Left renal cortex interstitium (tissue), 4 donors: ENCODE measurements around the gene GEMIN2. TPM values are rescaled to one million over a fixed set of nuclear protein-coding genes. Genes with fewer than 3 reads are reported as not detected.
"Not testable (repeated sequence)": the region's sequence is repeated elsewhere in the genome, so short reads cannot be mapped to it uniquely, and the experiment has no call there.

Source experiments
- DNase-seq, 4 donors: peaks; one replicate each; pipeline ENCODE4 v3.0.0-alpha.2; 2013; ENCODE audit warnings: low read depth in 4 of 4, low spot score in 2 of 4, missing footprints in 1 of 4
- polyA plus RNA-seq, 4 donors: library from polyadenylated mRNA; unstranded; fragments of 120-200 nt; gene quantifications; one replicate each; pipeline ENCODE4 v1.2.1, GENCODE V29; 2013; ENCODE audit not compliant: insufficient read length in 4 of 4

GEMIN2 gene, protein sequence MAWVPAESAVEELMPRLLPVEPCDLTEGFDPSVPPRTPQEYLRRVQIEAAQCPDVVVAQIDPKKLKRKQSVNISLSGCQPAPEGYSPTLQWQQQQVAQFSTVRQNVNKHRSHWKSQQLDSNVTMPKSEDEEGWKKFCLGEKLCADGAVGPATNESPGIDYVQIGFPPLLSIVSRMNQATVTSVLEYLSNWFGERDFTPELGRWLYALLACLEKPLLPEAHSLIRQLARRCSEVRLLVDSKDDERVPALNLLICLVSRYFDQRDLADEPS
- polyA plus RNA-seq: 10 to 100 TPM; 23.4 to 28.8 (median 25.9) TPM

DNA sequence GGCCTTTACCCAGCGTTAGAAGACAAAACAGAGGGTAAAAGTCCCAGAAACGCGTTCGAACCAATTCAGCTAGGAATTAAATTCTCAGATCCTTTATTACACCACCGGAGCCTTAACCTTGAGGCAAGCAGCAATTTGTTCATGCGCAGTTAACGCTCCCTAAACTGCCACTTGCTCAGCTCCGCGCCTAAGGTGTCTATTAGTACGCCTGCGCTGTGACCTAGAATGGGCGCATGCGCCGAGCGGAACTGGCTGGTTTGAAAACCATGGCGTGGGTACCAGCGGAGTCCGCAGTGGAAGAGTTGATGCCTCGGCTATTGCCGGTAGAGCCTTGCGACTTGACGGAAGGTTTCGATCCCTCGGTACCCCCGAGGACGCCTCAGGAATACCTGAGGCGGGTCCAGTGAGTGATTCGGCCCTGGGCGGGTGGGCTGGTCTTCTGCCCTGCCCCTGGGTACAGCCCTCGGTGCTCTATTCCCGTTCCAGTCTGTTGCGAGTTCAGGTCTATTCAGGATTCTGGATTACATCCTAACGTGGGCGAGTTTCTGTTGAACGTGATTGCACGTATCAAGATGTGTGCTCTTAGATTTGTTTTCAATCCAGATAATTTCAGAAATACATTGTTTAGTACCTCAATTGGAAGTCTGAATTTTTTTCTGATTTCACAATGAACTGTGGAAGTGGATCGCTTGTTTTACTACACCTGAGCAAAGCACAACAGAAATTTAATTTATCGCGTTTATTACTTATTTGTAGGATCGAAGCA lies at the start of gene GEMIN2:
Gene GEMIN2 (plus strand): TSS at position 251 of the 766 bp plus-strand sequence. CDS start 16 bp downstream, at position 267.
- DNase-seq: peak in 3 of 4 donors; percentile 83 to 90 (median 88)

DNA sequence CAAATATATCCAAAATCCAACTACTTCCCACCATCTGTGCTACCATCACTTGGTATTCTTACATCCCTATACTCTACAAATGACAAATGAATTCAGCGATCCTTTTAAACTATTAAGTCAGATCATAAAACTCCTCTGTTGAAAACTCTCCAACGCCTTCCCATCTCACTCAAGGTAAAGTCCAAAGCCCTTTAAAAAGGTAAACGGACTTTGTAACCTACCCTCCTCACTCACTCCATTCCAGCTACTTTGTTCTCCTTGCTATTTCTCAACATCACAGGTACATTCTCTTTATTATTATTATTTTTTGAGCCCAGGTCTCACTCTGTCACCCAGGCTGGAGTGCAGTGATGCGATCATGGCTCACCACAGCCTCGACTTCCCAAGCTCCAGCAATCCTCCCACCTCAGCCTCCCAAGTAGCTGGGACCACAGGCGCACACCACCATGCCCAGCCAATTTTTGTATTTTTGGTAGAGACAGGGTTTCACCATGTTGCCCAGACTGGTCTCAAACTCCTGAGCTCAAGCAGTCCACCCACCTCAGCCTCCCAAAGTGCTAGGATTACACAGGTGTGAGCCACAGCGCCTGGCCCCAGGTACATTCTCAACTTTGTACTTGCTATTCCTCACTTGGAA lies 44.8 kb upstream of the GEMIN2 start:
- not testable (repeated sequence) for DNase-seq

DNA sequence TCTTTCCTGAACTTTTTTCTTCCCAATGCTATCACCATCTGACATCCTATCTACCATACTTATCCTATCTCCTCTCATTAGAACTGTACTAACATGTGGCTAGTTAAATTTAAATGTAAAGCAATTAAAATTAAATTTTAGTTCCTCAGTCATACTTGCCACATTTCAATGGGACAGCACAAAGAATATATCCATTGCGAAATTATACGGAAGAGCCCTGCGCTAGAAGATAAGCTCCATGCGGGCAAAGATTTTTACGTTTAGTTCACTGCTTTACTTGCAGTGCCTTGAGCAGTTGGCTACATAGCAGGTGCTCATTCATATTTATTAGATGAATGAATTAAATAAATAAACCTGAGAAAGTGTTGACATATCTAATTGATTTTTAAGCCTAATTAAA lies 44.2 kb upstream of the GEMIN2 start:
- no peak for DNase-seq

DNA sequence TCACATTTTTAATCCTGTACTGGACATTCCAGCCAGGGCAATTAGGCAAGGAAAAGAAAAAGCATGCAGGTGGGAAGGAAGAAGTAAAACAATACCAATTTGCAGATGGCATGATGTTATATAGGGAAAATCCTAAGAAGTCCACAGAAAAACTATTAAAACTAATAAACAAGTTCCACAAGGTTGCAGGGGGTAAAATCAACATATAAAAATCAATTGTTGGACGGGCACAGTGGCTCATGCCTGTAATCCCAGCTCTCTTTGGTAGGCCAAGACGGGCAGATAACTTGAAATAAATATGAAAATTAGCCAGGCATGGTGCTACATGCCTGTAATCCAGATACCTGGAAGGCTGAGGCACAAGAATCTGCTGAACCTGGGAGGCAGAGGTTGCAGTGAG lies 43.0 kb upstream of the GEMIN2 start:
- no peak for DNase-seq

DNA sequence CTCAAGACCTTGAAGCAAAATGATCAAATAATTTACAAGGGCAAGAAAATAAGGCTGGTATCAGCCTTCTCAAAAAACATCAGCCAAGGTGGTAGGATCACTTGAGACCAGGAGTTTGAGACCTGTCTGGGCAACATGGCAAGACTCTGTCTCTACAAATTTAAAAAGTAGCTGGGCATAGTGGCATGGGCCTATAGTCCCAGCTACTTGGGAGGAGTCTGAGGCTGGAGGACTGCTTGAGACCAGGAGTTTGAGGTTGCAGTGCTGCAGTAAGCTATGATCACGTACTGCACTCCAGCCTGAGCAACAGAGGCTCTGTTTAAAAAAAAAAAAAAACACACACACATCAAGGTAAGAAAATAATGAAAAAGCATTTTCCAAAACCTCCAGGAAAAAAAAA lies 33.2 kb upstream of the GEMIN2 start:
- DNase-seq: no peak

DNA sequence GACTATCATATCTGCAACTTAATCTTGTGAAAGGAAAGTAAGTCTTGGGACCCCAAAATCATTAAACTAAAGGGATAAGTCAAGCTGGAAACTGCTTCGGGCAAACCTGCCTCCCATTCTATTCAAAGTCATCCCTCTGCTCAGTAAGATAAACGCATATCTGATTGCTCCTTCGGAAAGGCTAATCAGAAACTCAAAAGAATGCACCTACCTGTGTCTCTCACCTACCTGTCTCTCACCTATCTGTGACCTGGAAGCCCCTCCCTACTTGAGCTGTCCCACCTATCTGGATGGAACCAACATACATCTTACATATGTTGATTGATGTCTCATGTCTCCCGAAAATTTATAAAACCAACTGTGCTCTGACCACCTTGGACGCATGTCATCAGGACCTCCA lies 31.0 kb upstream of the GEMIN2 start:
- no peak for DNase-seq

DNA sequence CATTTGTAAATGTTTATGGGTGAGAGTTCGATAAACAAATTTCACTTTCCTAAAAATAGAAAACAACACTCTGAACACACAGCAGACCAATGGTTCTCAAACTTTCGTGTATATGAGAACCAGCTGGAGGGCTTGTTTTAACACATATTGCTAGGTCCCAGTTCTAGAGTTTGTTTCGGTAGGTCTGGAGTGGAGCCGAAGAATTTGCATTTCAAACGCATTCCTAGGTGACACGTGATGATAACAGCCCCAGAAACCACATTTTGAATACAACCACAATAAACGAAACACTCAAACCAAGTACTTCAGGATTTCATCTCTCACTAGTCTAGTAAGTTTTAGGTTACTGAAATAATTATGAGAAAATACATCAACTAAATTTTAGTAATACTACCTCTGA lies 28.2 kb upstream of the GEMIN2 start:
- DNase-seq: no peak

DNA sequence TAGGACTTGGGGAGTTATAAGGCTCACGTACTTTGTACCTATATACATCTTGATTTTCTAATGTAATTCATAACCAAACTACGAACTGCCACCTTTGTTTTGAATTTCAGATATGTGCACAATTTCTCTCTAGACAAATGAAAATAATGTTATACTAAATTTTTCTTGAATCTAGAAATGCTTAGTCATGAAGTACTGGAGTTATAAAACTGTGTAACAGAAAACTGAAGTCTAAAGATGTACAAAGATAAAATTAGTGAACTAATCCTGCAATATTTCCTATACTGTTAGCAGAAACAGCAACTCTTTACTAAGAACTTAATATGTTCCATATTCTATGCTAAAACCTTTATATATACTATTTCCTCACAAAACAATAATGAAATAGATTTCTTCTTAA lies 26.6 kb upstream of the GEMIN2 start:
- no peak for DNase-seq

DNA sequence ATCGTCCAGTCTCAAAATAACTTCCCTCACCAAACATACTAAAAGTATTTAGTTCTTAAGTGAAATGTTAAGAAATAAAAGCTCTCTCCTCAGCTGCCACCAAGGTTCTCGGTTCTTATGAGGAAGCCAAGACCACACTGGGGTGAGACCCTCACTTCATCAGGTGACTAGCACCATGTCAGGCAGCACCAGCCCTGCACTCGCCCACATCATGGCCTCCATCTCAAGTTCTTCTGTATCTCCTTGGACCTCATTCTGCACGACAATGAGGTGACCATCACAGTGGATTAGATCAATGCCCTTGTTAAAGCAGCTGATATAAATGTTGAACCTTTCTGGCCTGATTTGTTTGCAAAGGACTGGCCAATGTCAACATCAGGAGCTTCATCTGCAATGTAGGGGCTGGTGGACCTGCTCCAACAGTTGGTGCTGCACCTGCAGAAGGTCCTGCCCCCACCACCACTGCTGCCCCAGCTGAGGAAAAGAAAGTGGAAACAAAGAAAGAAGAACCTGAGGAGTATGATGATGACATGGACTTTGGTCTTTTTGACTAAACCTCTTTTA lies 23.5 kb upstream of the GEMIN2 start:
- no peak for DNase-seq

DNA sequence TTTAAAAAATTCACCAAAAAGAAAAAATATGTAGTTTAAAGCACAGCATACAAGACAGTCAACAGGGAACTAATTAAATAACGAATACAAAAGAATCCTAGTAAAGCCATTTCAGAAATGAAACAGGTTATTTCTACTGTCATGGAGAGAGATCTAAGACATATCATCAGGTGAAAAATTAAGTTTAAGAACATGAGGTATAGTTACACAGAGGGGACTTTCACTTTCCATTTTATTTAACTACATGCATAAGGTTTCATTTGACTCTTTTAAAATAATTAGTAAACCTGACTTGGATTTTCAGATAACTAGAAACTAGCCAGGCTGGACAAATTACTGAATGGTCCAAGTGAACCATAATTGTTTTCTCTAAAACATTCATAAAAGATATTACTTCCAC lies 22.4 kb upstream of the GEMIN2 start:
- DNase-seq: no peak

DNA sequence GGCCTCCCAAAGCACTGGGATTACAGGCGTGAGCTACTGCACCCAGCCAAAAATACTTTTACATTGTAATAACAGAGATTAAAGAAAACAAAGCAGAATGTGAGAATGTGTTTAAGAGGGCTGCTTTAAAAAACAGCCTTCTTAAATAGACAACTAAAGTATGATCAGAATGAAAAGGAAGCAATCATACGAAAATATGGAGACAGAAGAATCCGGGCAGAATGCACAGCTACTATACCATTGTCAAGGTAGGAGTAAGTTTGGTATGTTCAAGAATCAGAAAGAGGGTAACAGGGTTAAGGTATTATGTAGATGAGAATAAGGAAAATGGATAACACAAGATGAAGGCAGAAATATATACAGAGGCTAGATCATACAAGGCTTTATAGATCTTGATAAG lies 19.6 kb upstream of the GEMIN2 start:
- DNase-seq: no peak

DNA sequence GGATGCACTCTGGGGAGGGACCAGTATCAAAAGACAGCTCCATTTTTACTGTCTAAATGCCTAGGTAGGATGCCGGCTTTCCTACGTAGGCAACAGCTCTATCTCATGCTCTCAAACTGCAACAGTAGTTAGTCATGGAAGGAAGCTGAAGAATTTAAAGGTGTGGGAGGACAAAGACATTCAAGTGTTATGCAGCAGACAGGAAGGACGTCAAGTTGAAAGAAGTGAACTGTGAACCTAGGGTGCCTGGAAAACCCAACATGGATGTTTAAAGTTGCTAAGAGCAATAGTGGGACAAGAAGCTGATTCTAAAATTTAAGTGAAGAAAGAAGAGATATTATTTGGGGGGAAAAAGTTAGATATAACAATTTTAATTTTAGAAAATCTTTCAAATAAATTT lies 17.0 kb upstream of the GEMIN2 start:
- no peak for DNase-seq

DNA sequence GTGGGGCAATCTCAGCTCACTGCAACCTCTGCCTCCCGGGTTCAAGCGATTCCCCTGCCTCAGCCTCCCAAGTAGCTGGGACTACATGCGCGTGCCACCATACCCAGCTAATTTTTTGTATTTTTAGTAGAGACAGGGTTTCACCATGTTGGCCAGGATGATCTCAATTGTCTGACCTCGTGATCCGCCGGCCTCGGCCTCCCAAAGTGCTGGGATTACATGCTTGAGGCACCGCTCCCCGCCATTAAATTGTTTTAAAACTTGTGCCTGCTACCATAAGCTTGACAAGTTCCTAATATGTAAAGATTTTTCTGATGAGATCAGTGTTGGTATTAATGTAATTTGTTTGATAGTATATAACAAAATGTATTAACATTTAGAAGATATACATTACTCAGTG lies 14.9 kb upstream of the GEMIN2 start:
- not testable (repeated sequence) for DNase-seq

DNA sequence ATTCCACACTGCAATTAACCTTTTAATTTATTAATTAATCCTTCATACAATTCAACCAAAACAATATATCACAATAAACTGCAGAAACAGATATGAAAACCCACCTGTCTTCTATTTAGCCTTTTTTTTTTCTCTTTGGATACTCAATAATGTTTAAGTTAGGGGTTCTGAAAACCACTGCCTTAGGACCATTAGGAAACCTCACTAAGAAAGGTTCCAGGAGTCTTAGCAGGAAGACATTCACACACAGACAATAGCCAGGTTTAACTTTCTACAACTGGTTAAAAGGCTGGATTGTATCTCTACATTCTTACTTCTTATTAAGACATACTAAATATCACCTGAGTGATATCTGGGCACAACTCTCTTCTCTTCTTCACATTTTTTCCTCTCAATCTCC lies 14.4 kb upstream of the GEMIN2 start:
- no peak for DNase-seq

DNA sequence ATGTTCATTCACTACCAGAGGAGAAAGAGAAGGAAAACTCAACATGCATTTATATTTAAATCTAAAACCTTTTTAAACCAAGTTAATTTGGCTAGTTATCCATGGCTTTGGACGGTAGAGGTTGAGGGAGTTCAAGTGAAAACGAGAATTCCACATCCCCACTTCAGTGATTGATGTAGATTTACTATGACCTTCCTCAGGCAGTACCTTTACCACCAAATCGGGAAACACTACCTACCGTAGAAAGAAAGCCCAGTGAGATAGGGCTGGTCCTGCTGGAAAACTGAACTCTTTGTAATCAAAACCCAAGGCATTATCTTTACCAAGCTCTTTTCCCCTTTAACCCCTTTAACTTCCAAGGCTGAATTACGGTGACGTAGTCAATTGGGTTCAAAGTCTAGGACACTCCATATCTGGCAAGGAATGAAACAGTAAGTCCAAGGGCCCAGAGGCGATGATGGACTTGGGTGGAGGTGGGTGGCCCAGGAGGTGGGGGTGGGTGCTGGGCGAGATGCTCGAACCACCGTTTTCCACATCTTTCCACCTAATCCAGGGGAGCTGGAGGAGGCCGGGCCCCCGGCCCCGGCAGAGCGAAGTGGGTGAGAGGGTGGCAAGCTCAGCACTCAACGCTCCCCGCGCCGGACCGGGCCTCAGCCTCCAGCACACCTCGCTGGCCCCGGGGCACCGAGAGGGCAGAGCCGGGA lies 11.7 kb upstream of the GEMIN2 start:
- DNase-seq: peak in 1 of 4 donors; percentile 48

DNA sequence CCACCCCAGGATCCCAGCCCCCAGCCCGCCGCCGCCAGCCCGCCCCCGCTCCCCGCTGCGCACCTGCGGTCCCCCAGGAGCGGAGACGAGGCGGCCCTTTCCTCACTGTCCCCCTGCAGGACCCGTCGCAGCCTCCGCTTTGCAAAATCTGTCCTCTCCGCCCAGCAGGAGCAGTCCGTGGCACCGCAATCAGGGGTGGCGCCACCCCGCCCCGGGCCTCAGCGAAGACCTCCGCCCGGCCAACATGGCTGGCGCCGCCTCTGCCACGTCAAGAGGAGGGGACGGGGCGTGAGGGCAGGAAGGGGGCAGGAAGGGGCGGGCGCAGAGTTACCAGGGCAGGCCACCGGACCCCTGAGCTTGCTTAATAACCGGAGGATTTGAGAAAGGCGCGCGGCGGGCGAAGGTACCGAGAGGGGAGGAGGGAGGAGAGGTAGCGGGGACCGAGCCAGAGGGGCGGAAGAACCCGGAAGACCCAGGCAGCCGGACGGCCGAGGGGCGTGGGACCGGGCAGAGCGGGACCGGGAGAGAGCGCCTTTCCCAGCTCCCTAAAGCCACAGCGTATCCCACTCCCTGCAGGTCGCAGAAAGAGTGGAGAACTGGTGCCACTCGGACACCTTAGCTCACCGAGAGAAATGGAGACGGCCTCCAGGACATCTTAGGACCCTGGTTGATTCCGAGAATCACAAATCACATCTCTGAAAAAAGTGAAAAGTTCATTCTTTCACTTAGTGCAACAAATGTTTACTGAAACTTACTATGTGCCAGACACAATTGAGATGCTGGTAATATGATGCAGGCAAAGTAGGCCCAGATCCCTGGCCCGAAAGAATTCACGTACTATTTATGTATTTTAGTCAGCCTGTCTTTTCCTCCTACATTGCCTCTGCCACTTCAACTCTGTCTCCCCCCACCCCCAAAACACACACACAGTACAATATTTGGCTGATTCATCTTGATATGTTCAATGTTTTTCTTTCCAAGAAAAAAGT lies 10.9 kb upstream of the GEMIN2 start, which contains the start of gene SEC23A:
Gene SEC23A (minus strand): TSS at position 267 of the 989 bp plus-strand sequence. CDS start 7,117 bp downstream, outside the sequence.
- DNase-seq: peak in 2 of 4 donors; percentile 72 to 85

DNA sequence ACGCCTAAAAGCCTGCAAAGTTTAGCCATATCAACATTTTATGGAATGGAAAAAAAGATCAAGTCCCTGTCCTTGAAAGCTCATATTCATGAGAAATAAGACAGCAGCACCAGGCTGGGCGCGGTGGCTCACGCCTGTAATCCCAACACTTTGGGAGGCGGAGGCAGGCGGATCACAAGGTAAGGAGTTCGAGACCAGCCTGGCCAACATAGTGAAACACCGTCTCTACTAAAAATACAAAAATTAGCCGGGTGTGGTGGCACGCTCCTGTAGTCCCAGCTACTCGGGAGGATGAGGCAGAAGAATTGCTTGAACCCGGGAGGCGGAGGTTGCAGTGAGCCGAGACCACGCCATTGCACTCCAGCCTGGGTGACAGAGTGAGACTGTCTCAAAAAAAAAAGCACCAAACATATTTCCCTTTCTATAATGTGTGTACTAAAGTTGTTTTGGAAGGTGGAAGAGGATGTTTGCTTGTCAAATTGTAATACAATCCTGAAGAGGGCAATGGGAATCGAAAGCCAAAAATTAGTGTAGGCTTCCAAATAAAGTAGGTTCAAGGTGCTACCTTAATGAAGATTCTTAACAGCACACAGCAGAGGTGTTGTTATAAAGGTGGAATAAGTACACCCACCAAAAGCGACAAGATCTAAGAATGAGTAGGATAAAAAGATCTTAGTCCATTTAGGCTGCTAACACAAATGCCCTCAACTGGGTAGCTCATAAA lies 9.9 kb upstream of the GEMIN2 start:
- not testable (repeated sequence) for DNase-seq

DNA sequence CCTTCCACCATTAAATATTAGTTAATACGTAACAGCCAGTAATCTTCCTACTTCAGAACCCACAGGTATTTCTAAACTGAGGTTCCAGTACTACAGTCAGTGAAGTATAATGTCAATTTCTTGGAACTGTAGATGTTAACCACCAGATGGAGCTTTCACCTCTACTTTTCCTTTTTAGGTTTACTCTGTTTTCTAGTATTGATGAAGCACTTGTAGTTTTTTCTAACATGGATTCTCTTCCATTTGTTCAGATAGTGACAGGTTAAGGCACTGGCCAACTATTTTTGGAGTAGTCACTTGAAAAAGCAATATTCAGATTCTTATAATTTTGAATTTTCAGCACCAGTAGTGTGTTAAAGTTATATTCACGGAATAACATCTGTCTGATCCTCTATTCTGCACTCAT lies 6.5 kb upstream of the GEMIN2 start:
- DNase-seq: no peak

DNA sequence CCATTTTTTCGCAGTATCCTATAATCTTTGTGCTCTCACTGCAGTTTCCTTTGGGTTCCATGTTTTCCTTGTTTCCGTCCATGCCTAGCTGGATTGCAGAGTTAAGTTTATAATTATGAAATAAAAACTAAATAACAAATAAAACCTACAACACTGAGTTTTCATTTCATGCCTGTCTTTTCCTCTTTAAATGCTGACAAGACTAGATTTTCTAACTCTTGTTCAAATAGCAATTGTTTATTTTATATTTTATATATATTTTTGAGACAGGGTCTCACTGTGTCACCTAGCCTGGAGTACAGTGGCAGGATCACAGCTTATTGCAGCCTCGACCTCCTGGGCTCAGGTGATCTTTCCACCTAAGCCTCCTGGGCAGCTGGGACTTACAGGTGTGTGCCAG lies 5.3 kb upstream of the GEMIN2 start:
- no peak for DNase-seq
